Spleen (tissue), 3 donors: Measurements from ENCODE around the gene RAD51D.

Experiments
- POLR2A ChIP-seq, 3 donors: fragments of 450-650 bp; IDR thresholded peaks; one replicate each; pipeline ENCODE4 v1.5.1; 2017; ENCODE audit warnings: antibody characterized with exemption in 3 of 3, mild to moderate bottlenecking in 1 of 3
- POLR2AphosphoS5 ChIP-seq, 3 donors: sonication (generic); formaldehyde crosslinking; IDR thresholded peaks; one replicate each; pipeline ENCODE4 v1.5.1; 2017; ENCODE audit warnings: antibody characterized with exemption in 3 of 3

DNA sequence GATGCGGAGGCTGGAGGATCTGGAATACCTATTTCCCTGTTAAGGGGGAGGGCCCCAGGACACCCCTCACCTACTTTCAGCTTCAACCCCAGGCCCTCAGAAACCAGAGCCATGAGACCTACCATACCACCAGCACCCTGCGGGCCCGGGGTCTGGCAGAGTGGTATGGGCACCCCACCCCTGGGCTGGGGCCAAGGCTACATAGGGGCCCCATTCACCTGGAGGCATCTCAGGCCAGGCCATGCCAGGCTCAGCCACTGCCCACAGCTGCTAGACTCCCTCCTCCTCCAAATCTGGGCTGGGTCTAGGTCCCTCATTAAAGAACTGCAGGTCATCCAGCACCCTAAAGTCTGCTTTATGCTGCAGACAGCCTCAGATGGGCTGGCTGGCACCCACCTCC is 10.7 kb upstream of the RAD51D start:
- TF ChIP-seq POLR2A (IDR thresholded peaks at IDR 0.05), result no peak
- TF ChIP-seq POLR2AphosphoS5 (IDR thresholded peaks at IDR 0.05), result no peak
